Posterior cingulate gyrus (tissue), 11 donors: ENCODE results near the gene TTLL11.
"Not testable (repeated sequence)": the region's sequence is repeated elsewhere in the genome, so short reads cannot be mapped to it uniquely, and the experiment has no call there.

ENCODE experiments used
- DNase-seq, 10 donors: peaks; one replicate each; pipeline versions ENCODE4 v3.0.0 to v3.0.0-alpha.2; 2020 to 2021; ENCODE audit warnings: mixed read lengths in 3 of 10
- intact Hi-C: fragments of 100-400 bp; cut with DNase I; formaldehyde crosslinking; loops from one replicate; pipeline ENCODE4 v1.15.1; 2023

Gene TTLL11

DNA sequence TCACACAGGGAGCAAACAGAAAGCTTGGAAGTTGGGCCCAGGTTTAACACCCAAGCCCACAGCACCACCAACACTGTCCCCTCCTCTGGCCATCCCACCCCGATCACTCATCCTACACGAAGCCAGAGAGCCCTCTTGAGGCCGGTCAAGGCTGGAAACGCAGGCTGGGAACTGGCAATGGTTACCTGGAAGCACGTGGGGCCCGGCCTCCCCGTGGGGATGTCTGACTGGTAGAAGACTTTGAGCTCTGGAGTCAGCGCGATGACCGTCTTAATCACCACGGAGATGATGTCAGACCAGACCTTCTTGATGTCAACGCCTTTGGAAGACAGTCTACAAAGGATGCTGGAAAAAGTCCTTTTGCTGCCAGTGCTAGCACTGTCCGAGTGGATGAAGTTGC is 104.1 kb downstream of the TTLL11 start:
- peak in 1 of 10 donors; percentile 83 for DNase-seq
- intact Hi-C loops: no loop called here

DNA sequence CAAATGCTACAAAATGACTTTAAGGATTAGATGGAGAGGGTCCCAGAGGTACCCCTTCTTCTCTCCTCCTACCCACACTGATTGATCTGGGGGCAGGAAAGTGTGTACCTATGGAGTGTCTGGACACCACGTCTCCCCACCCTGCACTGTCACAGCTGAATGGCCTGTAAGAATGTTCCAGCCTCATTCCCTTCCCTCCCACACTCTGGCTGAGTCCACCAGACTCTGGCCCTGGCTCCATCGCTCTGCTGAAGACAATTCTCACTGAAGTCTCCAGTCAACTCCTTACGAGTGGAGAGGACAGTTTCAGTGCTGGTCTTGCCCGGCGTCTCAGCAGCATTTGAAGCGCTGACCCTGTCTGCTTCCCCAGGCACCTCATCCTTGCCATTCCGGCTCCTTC is 105.8 kb downstream of the TTLL11 start:
- DNase-seq: no peak
- intact Hi-C loops: no loop called here

DNA sequence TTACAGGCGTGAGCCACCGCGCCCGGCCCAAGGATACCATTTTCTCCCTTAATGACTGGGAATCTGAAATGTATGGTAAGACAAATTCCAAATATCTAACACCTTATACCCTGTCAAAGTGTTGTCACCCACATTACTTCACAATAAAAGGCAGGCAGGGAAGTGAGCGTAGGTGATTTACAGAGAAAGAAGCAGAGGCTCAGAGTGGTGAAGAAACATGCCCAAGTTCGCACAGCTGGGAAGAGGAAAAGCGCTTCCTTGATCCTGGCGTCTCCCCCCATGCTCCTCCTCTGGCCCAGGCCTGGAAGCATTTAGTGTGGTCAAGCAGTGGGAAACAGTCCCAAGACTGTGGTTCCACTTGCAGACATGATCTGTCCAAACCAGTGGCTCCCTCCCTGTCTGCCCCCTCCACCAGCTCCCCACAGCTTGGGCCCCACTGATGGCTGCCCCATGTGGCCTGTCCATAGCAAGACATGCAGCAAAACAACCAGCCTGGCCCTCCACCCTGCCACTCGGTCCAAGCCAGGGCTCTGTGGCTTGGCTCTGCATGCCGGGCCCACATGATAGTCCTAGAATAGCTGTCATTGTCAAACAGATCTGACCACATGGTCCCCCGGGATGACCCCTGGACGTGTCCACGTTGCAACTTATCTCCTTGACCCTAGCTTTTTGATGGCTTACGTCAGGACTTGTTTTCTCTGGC is 107.2 kb downstream of the TTLL11 start:
- intact Hi-C loops: no loop called here

DNA sequence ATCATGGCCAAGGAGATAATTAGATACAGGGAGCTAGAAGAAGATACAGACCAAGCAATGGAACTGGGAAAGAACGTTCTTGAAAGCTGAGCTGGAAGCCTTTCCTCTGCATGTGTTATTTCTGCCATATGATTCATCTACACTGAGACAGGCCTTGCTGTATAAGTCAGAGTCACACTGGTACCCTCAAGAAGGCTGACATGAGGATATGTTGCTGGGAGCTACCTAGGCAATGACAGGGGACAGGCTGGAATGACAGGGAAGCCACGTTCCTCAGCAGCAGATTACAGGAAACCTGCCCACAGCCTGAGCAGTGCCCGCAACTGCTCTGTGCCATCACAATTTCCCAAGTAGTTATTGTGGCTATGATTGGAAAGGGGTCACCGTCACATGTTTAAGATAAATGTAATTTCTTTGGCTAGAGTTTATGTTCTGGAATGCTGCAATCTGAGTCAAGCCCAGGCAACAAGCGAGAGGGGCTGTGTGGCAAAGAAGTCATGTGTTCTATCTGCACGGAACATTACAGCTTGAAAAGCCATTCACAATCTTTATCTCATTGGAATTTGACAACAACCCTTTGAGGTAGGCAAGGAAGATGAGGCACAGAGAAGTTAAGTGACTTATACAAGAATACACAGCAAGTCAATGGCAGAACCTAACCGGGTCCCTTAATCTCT is 108.2 kb downstream of the TTLL11 start:
- intact Hi-C loops: no loop called here
- no peak for DNase-seq

More for the DNA sequence above, 107.2 kb downstream of the TTLL11 start:
- DNase-seq: peak in 8 of 10 donors; percentile 15 to 94 (median 42)

DNA sequence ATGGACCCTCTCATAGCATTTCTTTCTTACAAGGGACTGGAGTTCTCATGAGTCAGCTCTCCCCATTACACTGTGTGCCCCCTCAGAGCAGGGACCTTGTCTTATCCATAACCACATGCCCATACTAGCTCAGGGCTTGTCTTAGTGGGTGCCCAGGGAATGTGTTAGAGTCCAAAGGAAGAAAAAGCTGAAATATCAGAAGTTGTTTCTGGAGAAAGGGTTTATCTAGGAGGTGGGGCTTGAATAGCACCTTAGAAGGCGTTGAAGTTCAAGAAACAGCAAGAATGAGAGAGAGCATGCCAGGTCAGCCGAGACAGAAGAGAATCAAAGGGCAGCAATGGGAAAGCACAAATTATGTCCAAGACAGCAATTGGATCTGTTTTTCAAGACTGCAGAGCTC is 109.4 kb downstream of the TTLL11 start:
- intact Hi-C loops: no loop called here
- no peak for DNase-seq

DNA sequence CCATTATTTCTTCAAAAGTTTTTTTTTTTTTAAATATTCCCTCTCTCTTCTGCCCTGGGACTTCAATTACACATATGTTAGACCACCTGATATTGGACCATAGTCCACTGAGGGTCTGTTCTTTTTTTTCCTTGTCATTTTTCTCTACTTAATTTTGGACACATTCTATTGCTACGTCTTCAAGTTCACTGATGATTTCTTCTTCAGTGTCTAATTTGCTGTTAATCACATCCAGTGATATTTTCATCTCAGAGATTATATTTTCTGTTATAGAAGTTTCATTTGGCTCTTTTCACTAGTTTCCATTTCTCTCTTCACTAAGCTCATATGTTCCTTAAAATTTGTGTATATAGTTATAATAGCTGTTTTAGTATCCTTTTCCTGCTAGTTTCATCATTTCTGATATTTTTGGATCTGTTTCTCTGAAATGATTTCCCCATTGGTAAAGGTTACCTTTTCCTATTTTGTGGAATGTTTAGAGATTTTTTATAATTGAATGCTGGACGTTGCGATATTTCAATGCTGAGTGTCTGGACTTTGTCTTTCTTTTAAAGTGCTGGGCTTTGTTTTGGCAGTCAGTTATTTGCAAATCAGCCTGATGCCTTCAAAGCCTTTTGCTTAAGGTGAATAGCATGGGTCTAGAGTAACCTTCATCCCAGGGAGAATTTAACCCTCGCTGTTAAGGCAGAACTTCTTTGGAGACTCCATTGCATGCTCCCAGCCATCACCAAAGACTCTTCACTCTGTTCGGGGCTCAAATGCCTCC is 111.8 kb downstream of the TTLL11 start:
- intact Hi-C loops: no loop called here
- DNase-seq: no peak

DNA sequence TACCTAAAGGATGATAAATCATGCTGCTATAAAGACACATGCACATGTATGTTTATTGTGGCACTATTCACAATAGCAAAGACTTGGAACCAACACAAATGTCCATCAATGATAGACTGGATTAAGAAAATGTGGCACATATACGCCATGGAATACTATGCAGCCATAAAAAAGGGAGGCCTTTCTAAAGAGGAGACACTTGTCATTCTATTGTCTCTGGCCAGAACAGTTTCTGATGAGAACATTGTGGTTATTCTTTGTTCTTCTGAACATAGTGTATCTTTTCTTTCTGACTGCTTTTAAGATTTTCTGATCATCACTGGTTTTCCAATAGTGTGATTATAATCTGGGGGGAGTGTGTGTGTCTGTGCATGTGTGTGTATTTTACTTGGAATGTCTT is 112.4 kb downstream of the TTLL11 start:
- intact Hi-C loops, DNase-seq: not testable (repeated sequence)

DNA sequence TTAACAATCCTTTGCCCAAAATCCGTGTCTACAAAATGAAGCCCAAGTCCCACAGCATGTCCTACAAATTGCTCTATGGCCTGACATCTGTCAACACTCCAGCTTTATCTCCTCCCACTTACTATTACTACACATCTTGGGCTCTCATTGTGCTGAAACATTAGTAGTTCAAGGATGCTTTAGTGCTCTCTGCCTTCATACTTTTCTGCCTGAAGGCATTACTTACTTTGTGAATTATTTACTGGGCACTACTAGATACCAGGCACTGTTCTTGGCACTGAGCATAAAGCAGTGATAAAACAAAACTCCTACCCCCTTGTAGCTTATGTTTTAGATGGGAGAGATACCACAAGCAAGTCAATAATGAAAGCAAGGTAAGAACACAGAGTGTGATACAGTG is 113.4 kb downstream of the TTLL11 start:
- DNase-seq: no peak
- intact Hi-C loops: no loop called here

DNA sequence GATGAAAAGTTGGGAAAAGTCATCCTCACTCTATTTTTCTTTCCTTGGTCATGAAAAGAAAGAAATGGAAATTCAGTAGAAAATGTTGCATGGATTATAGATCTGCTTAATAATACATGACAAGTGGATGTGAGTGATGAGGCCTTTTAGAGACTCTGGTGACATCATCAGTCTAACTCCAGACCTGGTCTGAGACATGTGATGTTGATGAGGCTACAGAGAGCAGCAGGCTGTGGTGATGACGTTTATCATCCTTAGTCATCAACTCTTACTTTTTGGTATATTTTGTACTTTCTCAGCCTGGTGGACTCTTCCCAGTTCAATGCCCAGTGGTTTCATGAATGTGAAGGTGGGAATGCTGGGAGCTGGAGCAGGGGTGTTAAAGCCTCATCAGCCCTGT is 116.4 kb downstream of the TTLL11 start:
- no peak for DNase-seq
- intact Hi-C loops: no loop called here

DNA sequence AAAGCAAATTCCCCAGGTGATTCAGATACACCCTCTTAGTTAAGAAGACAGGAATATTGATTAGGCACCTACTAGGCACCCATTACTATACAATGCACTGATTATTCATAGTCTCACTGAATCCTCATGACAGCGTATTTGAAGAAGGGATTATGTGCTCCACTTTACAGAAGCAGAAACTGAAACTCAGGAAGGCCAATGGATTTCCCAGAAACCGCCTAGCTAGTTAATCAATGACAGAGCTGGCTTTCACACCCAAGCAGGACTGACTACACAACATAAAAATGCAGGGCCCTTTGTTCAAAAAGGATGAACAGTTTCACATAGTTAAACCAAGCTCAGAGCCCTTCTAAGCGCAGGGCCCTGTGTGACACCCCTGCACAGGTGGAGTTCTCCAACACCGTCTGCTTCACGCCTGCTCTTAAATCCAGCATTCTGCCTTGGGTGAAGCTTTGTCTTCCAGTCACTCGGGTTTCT is 117.3 kb downstream of the TTLL11 start:
- no peak for DNase-seq
- intact Hi-C loops: no loop called here

DNA sequence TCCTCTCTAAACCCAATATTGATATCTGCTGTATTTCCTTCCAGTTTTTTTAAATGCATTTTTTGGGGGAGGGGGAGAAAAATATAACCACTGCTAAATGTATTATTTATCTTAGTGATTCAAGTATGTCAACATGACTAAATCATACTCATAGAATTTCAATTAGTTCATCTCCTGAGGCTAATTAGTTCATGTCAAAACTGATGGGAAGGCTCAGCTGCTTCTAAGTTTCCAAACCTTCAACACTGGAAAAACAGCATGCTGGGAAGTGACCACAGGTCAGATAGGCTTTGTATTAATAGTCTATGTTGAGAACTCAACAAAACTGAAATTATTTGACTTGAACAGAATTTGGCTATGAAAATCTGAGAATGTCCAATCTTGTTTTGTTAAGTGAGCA is 118.7 kb downstream of the TTLL11 start:
- DNase-seq: no peak

DNA sequence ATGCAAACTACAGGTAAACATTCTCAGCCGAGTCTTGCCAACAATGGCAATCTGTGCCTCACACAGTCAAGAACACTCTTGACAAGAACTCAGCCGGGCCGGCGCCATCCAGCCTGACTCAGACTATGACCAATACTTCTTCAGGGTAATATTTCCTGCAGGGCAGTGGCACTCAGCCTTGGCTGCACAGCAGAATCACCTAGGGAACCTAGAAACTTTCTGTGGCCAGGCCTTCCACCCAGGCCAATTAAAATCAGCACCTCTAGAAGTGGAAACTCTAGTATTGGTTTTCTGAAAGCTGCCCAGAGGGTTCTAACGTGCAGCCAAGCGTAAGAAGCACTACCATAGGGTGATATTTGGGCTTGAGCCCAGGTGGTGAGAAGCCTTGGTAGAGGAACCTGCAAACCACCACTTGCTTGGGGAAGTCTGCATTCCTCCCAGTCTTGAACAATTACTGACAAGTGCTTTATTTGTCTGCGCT is 120.6 kb downstream of the TTLL11 start:
- DNase-seq: peak in 5 of 10 donors; percentile 39 to 88 (median 53)
- intact Hi-C loops: no loop called here

More for the DNA sequence above, 118.7 kb downstream of the TTLL11 start:
- intact Hi-C loops: no loop called here

DNA sequence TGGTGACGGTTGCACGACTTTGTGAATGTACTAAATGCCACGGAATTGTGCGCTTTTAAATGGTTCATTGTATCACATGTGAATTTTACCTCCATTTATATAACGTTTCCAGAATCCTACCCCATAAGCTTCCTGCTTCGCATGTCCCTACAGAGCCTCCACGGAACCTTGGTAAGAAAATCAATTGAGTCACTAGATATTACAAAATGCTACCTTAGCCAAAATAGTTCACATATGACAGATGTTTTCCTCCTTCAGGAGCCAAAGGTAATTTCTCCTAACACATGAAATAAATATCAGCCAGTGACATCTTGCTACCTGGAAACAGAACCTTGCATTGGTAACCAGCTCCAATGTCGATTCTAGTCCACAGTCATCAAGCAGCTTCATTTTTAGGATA is 125.1 kb downstream of the TTLL11 start:
- intact Hi-C loops: no loop called here
- DNase-seq: no peak

DNA sequence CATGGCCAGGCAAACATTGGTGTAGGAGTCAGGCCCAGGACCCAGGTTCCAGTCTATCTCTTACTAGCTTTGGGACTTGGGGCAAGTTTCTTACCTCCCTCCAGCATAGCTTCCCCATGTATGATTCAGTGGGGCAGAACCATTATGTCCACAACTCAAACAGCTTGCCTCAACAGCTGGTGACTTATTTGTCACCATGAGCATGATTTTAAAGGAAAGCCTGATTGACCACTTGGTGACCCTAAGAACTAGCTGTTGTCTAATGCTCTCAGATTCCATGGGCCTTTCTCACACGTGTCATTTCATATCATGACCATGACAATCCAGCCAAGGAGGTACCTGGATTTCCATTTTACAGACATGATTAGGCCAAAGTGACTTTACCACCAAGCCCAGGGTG is 126.4 kb downstream of the TTLL11 start:
- DNase-seq: no peak
- intact Hi-C loops: no loop called here

DNA sequence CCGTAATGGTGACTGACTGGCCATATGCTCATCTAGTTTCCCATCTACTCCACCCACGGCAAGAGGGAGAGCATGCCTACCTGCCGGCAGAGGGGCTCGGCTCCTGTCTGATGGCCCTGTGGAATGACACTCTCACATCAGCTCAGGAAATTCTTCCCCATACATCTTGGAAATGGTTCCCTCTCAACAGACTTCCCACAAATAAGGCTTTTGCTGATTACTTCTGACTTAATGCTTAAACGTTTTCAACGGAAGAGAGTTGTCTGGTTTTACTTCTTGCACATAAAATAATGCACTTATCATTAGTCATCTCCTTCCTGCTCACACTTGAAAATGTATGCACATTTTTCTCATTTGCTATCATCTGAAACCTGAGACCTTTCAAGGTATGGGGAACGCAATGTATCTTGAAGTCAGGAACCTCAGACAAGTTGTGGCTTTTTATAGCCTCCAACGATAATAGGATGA is 129.5 kb downstream of the TTLL11 start:
- intact Hi-C loops: no loop called here

DNA sequence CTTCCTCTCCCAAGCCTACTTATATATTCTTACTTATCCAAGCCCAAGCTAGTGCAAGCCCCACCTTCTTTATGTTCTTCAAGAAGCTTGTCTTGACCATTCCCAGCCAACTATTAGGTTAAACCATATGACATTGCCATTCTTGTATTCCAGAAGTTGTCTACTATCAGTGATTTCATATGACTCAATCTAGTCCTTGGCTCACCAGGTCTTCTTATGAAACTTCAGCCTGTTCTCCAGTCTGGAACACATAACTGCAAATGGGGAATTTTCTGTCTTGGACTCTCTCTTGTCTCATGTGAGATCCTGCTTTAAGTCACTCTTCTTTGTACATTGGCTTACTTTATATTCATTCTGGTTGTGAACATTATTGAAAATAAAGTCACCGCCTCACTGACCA is 130.7 kb downstream of the TTLL11 start:
- intact Hi-C loops: no loop called here
- no peak for DNase-seq

More for the DNA sequence above, 129.5 kb downstream of the TTLL11 start:
- no peak for DNase-seq

DNA sequence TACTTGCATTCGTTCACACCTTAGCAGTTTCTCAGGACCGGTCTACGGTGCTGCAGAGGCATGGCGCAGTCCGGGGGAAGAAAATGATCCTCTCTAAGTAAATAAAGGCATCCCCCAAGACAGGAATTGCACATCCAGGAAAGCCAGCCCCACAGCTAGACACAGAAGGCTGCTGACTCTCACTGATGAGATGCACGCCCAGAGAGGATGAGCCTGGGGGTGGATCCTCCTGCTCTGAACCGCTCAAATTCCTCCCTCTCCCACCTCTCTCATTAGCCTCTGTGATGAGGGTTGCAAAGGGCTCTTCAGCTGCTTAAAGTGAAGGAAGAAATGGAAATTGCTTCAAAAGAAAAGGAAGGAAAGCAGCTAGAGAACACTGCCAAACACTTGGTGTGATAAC is 132.4 kb downstream of the TTLL11 start:
- intact Hi-C loops: no loop called here
- DNase-seq: no peak

DNA sequence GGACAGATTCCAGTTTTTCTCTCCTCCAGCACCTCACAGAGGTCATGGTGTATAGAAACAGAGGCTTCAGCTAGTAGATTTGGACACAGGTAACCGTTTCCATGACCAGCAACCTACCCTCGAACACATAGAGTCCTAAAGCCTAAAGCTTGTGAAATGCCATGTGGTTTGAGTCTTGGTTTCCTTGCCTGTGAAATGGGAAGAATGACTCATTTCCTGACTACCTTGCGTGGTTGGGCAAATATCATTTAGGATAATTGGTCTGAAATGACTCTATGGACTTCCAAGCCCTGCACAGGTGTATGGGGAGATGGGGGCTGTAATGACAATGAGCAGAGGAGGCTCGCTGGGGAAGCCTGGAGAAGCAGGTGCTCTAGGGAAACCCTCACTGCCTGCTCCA is 134.6 kb downstream of the TTLL11 start:
- no peak for DNase-seq
- intact Hi-C loops: no loop called here

DNA sequence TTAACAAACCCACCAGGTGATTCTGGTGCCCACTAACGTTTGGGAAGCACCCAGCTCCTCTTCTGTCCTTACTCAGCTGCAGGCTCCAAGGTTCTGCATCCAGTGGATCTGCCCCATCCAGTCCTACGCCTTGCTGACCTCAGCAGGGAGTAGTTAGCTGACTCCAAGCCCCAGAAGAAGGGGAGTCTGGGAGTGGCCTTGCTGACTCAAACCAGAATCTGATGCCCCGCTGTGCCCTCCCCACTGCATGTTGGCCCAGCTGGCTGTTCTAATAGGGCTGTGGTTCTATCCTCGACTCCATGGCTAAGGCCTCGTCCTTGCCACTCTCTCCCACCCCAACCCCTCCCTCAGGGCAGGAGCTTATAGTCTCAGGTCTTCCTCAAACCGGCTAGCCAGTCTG is 136.3 kb downstream of the TTLL11 start:
- intact Hi-C loops: no loop called here
- no peak for DNase-seq

DNA sequence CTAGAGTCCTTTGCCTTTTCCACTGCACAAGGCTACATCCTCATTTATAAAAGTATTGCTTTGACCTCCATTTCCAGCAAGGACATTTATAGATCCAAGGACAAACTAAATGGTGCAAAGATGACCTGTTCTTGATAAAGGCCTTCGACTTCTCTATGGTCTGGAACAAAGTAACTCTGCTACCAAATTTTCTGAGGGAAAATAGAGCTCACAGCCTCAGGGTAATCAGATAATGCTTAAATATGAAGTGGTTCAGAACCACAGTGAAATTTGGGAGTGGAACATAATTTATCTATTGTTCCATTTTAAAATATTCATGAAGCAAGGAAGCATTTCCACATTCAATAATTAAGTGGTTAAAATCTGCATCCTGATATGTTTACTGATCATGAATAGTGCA is 137.5 kb downstream of the TTLL11 start:
- DNase-seq: no peak
- intact Hi-C loops: no loop called here

DNA sequence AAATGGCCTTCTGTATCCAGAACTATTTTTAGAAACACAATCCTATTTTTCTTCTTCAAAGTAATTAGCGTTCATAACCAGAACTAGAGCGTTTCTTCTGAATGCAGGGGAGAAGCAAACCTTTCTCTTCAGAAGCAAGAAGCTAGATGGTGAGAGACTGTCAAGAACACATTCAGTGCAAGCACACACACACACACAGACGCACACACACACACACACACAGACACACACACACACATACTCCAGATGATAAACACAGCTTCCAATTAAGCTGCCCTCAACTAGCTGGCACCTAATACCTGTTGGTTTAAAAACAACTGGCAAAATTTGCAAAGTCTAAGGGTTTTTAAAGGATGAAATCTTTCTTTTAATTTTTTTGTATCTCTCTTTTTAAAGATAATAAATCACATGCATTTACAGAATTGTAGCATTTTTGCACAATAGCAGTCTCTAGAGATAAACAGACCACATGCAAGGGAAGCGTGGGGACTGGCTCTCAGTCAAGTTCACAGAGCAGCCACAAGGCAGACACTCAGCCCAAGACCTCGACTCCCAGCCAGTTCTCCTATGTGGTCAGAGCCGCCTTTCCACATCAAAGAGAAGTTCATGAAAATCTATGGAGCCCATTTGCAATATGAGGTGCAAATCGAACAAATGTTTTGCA is 138.5 kb downstream of the TTLL11 start:
- peak in 3 of 10 donors; percentile 28 to 48 (median 35) for DNase-seq
- intact Hi-C loops: no loop called here
